Measurements from ENCODE around the gene RAC3. TPM values are rescaled to one million over a fixed set of nuclear protein-coding genes. Genes with fewer than 3 reads are reported as not detected.

Gene RAC3
- total RNA-seq, 4 donors from 2014 or later = 4.9 to 10.4 (median 7.0) TPM

- Histone ChIP-seq H3K36me3 (peaks cover 39 to 74% (median 43%) of the 10 kb centered on the region in 3 donors), H3K4me1 (peaks cover 28 to 45% (median 36%) of the 10 kb centered on the region in 3 donors)
Measured at GRCh38 chr17:82054351-82055022, 23.0 kb downstream of the RAC3 start.

GRCh38 chr17:82055023-82055964 lies 23.8 kb downstream of the RAC3 start:
- 97% methylated on average over 6 of the region's 26 CpGs; no CpG with 5 or more reads in 1 of the 2 donors for WGBS, 2 donors

More at GRCh38 chr17:82054351-82055022, 23.0 kb downstream of the RAC3 start:
- Histone ChIP-seq H3K27ac (no peak overlapping the region), H3K9me3 (no peaks in the 10 kb centered on the region), H3K27me3 (no peaks in the 10 kb centered on the region), H3K4me3 (no peak overlapping the region)
- 93% methylated on average over 8 of the region's 38 CpGs; no CpG with 5 or more reads in 1 of the 2 donors for WGBS, 2 donors
- no peak for TF ChIP-seq POLR2A (IDR thresholded peaks at IDR 0.05)
- TF ChIP-seq CTCF (IDR thresholded peaks at IDR 0.05) = no peak
- DNase-seq = no peak
- intact Hi-C loops (cut with DNase I) = no loop called here

GRCh38 chr17:82055965-82056728 lies 24.7 kb downstream of the RAC3 start:
- peaks cover 17 to 28% (median 19%) of the 10 kb centered on the region in 3 donors for H3K4me1 ChIP-seq
- no peak for TF ChIP-seq CTCF (IDR thresholded peaks at IDR 0.05)
- no peak for TF ChIP-seq POLR2A (IDR thresholded peaks at IDR 0.05)
- H3K4me3 ChIP-seq = no peak overlapping the region
- WGBS, 2 donors = 86 to 87% methylated on average over 5 to 17 of the region's 28 CpGs
- no peaks in the 10 kb centered on the region for H3K27me3 ChIP-seq
- H3K9me3 ChIP-seq = no peaks in the 10 kb centered on the region
- peaks cover 54 to 81% (median 58%) of the 10 kb centered on the region in 3 donors for H3K36me3 ChIP-seq
- intact Hi-C loops (cut with DNase I) = no loop called here
- no peak for DNase-seq
- H3K27ac ChIP-seq = no peak overlapping the region

More at GRCh38 chr17:82055023-82055964, 23.8 kb downstream of the RAC3 start:
- Histone ChIP-seq H3K9me3 (no peaks in the 10 kb centered on the region), H3K4me1 (peaks cover 24 to 37% (median 28%) of the 10 kb centered on the region in 3 donors), H3K27me3 (no peaks in the 10 kb centered on the region), H3K36me3 (peaks cover 45 to 74% (median 50%) of the 10 kb centered on the region in 3 donors), H3K27ac (no peak overlapping the region), H3K4me3 (no peak overlapping the region)
- no peak for DNase-seq
- no peak for TF ChIP-seq POLR2A (IDR thresholded peaks at IDR 0.05)
- no peak for TF ChIP-seq CTCF (IDR thresholded peaks at IDR 0.05)
- intact Hi-C loops (cut with DNase I) = no loop called here

- DNase-seq = no peak
- Histone ChIP-seq H3K27me3 (no peaks in the 10 kb centered on the region), H3K9me3 (no peaks in the 10 kb centered on the region), H3K4me3 (no peak overlapping the region), H3K4me1 (peaks cover 17 to 26% (median 18%) of the 10 kb centered on the region in 3 donors), H3K36me3 (peaks cover 60 to 90% (median 65%) of the 10 kb centered on the region in 3 donors), H3K27ac (no peak overlapping the region)
- intact Hi-C loops (cut with DNase I) = no loop called here
- WGBS, 2 donors = 71 to 84% methylated on average over 1 to 12 of the region's 29 CpGs
- no peak for TF ChIP-seq POLR2A (IDR thresholded peaks at IDR 0.05)
- no peak for TF ChIP-seq CTCF (IDR thresholded peaks at IDR 0.05)
Measured at GRCh38 chr17:82056729-82057621, 25.5 kb downstream of the RAC3 start.

Measured in esophagus squamous epithelium (tissue), 5 donors.